Activated CD4-positive, alpha-beta T cell treated with anti-CD3 and anti-CD28 coated beads for 36 hours (primary cell): ENCODE results near the gene CPXM2. TPM values are rescaled to one million over a fixed set of nuclear protein-coding genes. Genes with fewer than 3 reads are reported as not detected.

ENCODE experiments used
- ATAC-seq: fragments of 200-7000 bp; cut with Tn5 transposase; one replicate; pipeline ENCODE4 v1.10.0; 2021; ENCODE audit warnings: mild to moderate bottlenecking, moderate library complexity
- CTCF ChIA-PET: fragments of 350-600 bp; sonication (Branson Sonifier 250); formaldehyde crosslinking; loops from one replicate; lab custom pipeline; 2021; ENCODE audit warnings: antibody characterized with exemption; lab: Charles Lee
- POLR2A ChIA-PET: fragments of 350-600 bp; sonication (Branson Sonifier 250); formaldehyde crosslinking; loops from one replicate; lab custom pipeline; 2021; ENCODE audit warnings: antibody characterized with exemption, inconsistent platforms; lab: Charles Lee
- DNase-seq: peaks from one replicate; pipeline ENCODE4 v3.0.0-alpha.2; 2020
- H3K27ac Mint-ChIP-seq: one replicate; pipeline ENCODE4 v1.8.0; 2021; ENCODE audit warnings: mixed read lengths
- H3K27me3 Mint-ChIP-seq: one replicate; pipeline ENCODE4 v1.8.0; 2021; ENCODE audit warnings: mixed read lengths
- H3K36me3 Mint-ChIP-seq: one replicate; pipeline ENCODE4 v1.8.0; 2021; ENCODE audit warnings: low read depth, mixed read lengths
- H3K4me1 Mint-ChIP-seq: one replicate; pipeline ENCODE4 v1.8.0; 2021; ENCODE audit warnings: mixed read lengths
- H3K4me3 Mint-ChIP-seq: one replicate; pipeline ENCODE4 v1.8.0; 2021; ENCODE audit warnings: mild to moderate bottlenecking, moderate library complexity, mixed read lengths
- H3K9me3 Mint-ChIP-seq: one replicate; pipeline ENCODE4 v1.8.0; 2021; ENCODE audit warnings: low read depth, mixed read lengths
- intact Hi-C, 2 experiments: fragments of 100-400 bp; cut with DNase I in 1 of 2; cut with micrococcal nuclease in 1 of 2; formaldehyde crosslinking; loops; one replicate each; pipeline versions ENCODE4 v1.14.2 to v1.15.1; 2022 to 2024; cut with DNase I, micrococcal nuclease
- total RNA-seq, 2 experiments: library from RNA; stranded (reverse); gene quantifications; one replicate each; pipeline ENCODE4 v1.2.3, GENCODE V29; 2021

The CPXM2 gene
- total RNA-seq, 2 experiments from 2014 or later, result not detected

DNA sequence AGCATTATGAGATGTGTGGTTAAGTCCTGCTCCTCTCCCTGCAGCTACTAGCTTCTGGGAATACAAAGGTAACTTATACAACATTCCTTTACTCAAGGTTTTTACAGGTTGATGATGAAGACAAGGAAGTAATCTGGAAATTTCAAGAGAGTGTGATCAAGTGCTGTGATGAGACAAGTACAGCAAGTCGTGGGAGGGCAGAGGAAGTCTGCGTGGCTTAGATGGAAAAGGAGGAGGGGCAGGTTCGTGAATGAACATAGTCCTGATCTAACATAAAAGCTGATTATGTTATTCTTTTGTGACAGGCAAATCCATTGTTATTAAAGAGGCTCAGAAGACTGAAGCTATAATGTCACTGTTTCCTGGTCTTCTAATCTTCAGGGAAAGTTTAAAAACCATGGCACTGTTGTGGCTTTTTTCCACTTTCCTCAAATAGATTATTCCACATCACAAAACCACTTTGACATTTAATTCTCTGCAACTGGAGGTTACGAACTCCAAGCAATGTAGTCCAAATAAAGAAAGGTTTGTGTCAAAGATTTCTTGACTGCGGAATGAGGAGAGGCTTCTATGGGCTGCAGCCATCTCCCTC lies 84.1 kb downstream of the CPXM2 start:
- no peak overlapping the region for H3K27ac Mint-ChIP-seq
- DNase-seq, result no peak
- no peak for ATAC-seq
- H3K9me3 Mint-ChIP-seq, result no peaks in the 10 kb centered on the region
- peaks cover 24% of the 10 kb centered on the region for H3K27me3 Mint-ChIP-seq
- ChIA-PET CTCF (no interaction called here), POLR2A (no interaction called here)
- intact Hi-C loops, result no loop called here
- no peaks in the 10 kb centered on the region for H3K36me3 Mint-ChIP-seq
- H3K4me3 Mint-ChIP-seq, result no peak overlapping the region
- H3K4me1 Mint-ChIP-seq, result no peaks in the 10 kb centered on the region

DNA sequence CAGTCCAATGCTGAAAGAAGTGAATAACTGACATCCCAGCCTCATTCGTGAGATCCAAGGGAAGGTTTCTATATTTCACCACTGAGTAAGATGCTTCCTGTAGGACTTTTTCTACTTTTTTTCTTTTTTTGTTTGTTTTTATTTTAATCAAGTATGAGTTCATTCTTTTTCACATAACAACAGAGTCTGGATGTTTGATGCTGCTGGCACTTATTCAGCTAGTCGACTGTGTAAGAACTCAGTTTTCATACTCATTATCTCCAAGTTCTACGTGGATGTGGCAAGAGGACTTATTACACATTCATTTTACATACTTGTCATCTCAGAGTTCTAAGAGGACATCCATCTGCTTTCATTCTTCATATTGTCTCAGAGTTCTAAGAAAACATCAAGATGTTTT lies 86.9 kb downstream of the CPXM2 start:
- ChIA-PET CTCF (no interaction called here), POLR2A (no interaction called here)
- no peak overlapping the region for H3K27ac Mint-ChIP-seq
- peaks cover 33% of the 10 kb centered on the region for H3K27me3 Mint-ChIP-seq
- no peaks in the 10 kb centered on the region for H3K4me1 Mint-ChIP-seq
- no peaks in the 10 kb centered on the region for H3K36me3 Mint-ChIP-seq
- no peak for DNase-seq
- no peaks in the 10 kb centered on the region for H3K9me3 Mint-ChIP-seq
- intact Hi-C loops, result no loop called here
- no peak for ATAC-seq
- H3K4me3 Mint-ChIP-seq, result no peak overlapping the region

DNA sequence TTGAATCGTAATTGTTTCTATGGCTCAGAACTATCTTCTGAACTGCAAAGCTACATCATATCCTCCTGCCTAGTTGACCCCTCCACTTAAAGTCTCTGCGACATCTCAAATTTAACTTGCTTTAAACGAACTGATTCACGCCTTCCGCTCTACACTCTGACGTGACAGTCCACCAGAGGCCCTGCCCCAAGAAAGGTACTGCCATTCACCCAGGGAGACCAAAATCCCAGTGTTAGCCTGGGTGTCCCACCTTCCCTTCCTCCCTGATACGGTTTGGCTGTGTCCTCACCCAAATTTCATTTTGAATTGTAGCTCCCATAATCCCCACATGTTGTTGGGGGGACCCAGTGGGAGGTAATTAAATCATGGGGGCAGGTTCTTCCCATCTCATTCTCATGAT lies 90.8 kb downstream of the CPXM2 start:
- DNase-seq (no peak), ATAC-seq (no peak)
- ChIA-PET CTCF (interaction anchor here (0.6 to 1.0 kb wide), 2 partner anchors 67 to 1181 kb away, joined by 3 to 4 read pairs; no protein-coding TSS in a partner anchor), POLR2A (no interaction called here)
- H3K4me1 Mint-ChIP-seq, result no peaks in the 10 kb centered on the region
- no peak overlapping the region for H3K27ac Mint-ChIP-seq
- peaks cover 23% of the 10 kb centered on the region for H3K27me3 Mint-ChIP-seq
- intact Hi-C loops, result no loop called here
- no peaks in the 10 kb centered on the region for H3K36me3 Mint-ChIP-seq
- H3K9me3 Mint-ChIP-seq, result no peaks in the 10 kb centered on the region
- H3K4me3 Mint-ChIP-seq, result no peak overlapping the region

DNA sequence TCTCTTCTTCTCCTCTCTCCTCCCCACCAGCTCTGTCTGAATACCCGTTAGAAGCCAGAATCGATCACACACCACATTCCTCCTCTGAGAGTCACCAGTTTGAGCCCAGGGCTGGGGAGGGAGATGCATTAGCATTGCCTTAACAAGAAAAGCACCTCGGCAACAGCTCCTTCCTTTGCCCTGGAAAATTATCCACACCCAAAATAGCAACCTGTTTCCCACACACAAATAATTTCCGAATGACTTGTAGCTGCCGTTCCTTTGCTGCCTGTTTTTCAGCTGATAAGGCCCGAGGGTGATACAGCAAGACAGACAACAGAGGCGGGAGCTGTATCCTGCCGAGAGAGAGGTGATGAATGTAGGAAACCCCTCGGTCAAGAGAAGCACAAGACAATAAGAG lies 91.3 kb downstream of the CPXM2 start:
- DNase-seq, result no peak
- no peak for ATAC-seq

DNA sequence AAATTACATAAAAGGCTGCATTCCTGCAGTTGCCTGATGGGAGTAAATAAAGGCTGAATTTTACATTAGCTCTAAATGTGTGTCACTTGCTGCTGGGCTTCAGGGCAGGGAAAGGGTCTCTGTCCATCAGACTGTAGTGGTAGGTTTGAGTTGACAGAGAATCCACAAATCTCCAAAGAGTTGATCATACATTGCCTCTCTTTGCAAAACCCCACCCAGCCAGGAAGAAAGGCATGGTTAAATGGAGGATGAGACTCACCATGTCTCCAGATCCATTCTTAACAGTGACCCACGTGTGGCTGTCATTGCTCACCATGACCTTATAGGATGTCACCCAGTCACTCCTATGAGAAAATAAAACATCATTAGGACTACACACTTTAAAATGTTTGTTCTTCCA lies 92.8 kb downstream of the CPXM2 start:
- Mint-ChIP-seq H3K27ac (no peak overlapping the region), H3K27me3 (peaks cover 16% of the 10 kb centered on the region), H3K9me3 (no peaks in the 10 kb centered on the region), H3K4me3 (no peak overlapping the region), H3K36me3 (no peaks in the 10 kb centered on the region), H3K4me1 (no peaks in the 10 kb centered on the region)
- intact Hi-C loops, result no loop called here
- DNase-seq, result no peak
- no peak for ATAC-seq
- CTCF ChIA-PET, result interaction anchor here (0.7 kb wide), 1 partner anchor 64 kb away, joined by 3 read pairs; no protein-coding TSS in a partner anchor
- POLR2A ChIA-PET, result no interaction called here

More for the DNA sequence above, 91.3 kb downstream of the CPXM2 start:
- Mint-ChIP-seq H3K4me1 (no peaks in the 10 kb centered on the region), H3K27me3 (peaks cover 21% of the 10 kb centered on the region), H3K4me3 (no peak overlapping the region), H3K27ac (no peak overlapping the region), H3K36me3 (no peaks in the 10 kb centered on the region), H3K9me3 (no peaks in the 10 kb centered on the region)
- POLR2A ChIA-PET, result no interaction called here
- intact Hi-C loops, result no loop called here
- CTCF ChIA-PET, result interaction anchor here (0.6 to 1.0 kb wide), 3 partner anchors 67 to 1180 kb away, joined by 3 to 4 read pairs (median 3); no protein-coding TSS in a partner anchor

DNA sequence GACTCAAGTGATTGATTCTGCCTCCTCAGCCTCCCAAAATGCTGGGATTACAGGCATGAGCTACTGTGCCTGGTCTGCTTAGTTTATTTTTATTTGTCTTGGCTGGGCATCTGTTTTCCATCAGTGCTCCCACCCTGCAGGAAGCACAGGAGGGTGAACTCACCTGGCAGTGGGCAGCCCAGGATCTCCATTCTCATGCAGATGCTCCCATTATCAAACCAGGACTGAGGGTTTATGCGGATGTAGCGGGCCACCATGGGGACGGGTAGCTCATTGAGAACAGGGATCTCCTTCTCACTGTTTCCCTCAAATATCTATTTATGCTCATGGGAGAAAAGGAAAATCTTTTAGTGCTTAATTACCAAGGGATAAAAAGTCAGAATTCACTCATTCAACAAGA lies 93.8 kb downstream of the CPXM2 start:
- ATAC-seq (no peak), DNase-seq (no peak)
- intact Hi-C loops, result no loop called here
- H3K4me1 Mint-ChIP-seq, result no peaks in the 10 kb centered on the region
- no peaks in the 10 kb centered on the region for H3K9me3 Mint-ChIP-seq
- H3K36me3 Mint-ChIP-seq, result no peaks in the 10 kb centered on the region
- POLR2A ChIA-PET, result no interaction called here
- H3K27ac Mint-ChIP-seq, result no peak overlapping the region
- H3K4me3 Mint-ChIP-seq, result no peak overlapping the region
- CTCF ChIA-PET, result no interaction called here
- H3K27me3 Mint-ChIP-seq, result peaks cover 16% of the 10 kb centered on the region

DNA sequence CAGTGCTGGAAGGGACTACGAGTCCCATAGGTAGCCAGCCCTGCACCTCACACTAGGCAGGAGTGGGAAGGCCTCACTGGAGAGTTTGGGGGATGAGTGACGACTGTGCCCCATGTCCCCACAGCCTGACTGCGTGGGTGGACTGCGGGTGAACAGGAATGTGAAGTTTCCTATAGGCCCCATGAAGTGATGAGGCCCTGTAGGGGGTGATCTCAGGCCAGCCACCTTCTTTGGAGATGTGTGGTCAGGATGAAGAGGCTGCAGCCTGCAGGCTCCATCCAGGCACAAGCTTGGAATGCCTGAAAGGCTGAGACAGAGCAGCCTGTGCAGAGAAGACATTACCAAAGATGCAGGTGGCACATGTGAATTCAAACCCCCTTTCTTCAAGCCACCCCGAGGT lies 94.9 kb downstream of the CPXM2 start:
- H3K9me3 Mint-ChIP-seq, result no peaks in the 10 kb centered on the region
- H3K27me3 Mint-ChIP-seq, result peaks cover 14% of the 10 kb centered on the region
- no peak overlapping the region for H3K27ac Mint-ChIP-seq
- CTCF ChIA-PET, result no interaction called here
- POLR2A ChIA-PET, result no interaction called here
- no peak overlapping the region for H3K4me3 Mint-ChIP-seq
- ATAC-seq, result no peak
- H3K36me3 Mint-ChIP-seq, result no peaks in the 10 kb centered on the region
- intact Hi-C loops, result no loop called here
- no peak for DNase-seq
- H3K4me1 Mint-ChIP-seq, result no peaks in the 10 kb centered on the region

DNA sequence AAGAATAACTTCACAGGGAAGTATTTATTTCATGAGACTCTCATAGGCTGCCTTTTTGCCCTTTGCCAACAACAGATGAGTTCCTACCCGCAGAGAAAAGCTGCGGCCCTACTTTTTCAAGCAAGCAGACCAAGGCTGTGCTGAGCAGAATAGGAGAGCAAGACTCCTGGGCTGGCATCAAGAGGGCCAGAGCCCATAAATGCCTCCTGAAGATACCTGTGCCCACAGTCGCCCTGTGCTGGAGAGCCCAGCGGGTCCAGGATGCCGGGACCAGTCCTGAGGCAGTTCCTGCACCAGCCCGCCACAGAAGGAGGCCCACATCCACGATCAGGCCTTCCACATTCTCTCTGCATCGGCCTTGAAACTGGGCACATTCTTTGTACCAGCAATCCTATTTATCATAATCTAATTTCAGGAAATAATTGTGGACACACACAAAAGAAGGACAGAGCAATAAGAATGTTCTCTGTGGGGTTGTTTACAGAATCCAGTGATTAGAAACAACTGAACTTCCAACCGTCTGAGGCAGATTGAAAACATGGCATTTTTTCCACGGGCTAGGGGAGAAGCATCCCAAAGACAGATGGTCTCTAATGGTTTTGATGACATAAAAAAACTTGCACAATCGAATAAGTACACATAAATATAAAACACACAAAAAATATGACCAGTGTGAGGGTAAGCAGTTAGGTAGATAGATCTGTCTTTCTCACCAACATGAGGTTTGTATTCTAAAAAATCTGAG lies 95.6 kb downstream of the CPXM2 start:
- no peaks in the 10 kb centered on the region for H3K9me3 Mint-ChIP-seq
- DNase-seq, result no peak
- no peaks in the 10 kb centered on the region for H3K4me1 Mint-ChIP-seq
- POLR2A ChIA-PET, result no interaction called here
- CTCF ChIA-PET, result no interaction called here
- H3K4me3 Mint-ChIP-seq, result no peak overlapping the region
- intact Hi-C loops, result no loop called here
- no peak for ATAC-seq
- H3K27ac Mint-ChIP-seq, result no peak overlapping the region
- H3K36me3 Mint-ChIP-seq, result no peaks in the 10 kb centered on the region
- H3K27me3 Mint-ChIP-seq, result peaks cover 9% of the 10 kb centered on the region

DNA sequence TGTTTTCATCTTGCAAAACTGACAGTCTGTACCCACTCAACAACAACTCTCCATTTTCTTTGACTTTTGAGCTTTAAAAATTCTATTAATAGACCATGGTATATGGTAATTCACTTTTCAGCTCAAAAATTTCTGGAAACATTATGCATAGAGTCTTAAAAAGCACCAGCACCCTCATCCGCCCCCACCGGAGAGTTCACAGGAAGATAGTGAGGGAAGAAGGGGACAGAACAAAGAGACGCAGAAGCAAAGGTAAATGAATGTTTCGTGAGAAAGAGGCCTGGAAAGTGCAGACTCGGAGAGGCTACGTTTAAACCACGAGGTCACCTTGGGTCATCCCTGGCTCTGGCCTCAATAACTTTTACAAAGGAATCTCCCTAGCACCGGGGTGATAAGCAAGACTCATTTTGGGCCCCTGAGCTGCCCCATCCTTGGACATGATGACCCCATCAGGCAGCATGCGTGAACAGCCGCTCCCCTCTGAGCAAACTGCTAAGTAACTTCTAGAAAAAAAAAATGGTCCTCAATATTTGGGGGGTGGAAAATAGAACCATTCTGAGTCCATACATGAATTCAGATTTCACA lies 96.3 kb downstream of the CPXM2 start:
- CTCF ChIA-PET, result interaction anchor here (0.6 kb wide), 2 partner anchors 43 to 968 kb away, joined by 3 read pairs; no protein-coding TSS in a partner anchor
- POLR2A ChIA-PET, result no interaction called here
- no peak overlapping the region for H3K4me3 Mint-ChIP-seq
- no peak for ATAC-seq
- H3K9me3 Mint-ChIP-seq, result no peaks in the 10 kb centered on the region
- intact Hi-C loops, result no loop called here
- peaks cover 7% of the 10 kb centered on the region for H3K27me3 Mint-ChIP-seq
- no peak for DNase-seq
- H3K4me1 Mint-ChIP-seq, result no peaks in the 10 kb centered on the region
- H3K36me3 Mint-ChIP-seq, result no peaks in the 10 kb centered on the region
- H3K27ac Mint-ChIP-seq, result no peak overlapping the region

DNA sequence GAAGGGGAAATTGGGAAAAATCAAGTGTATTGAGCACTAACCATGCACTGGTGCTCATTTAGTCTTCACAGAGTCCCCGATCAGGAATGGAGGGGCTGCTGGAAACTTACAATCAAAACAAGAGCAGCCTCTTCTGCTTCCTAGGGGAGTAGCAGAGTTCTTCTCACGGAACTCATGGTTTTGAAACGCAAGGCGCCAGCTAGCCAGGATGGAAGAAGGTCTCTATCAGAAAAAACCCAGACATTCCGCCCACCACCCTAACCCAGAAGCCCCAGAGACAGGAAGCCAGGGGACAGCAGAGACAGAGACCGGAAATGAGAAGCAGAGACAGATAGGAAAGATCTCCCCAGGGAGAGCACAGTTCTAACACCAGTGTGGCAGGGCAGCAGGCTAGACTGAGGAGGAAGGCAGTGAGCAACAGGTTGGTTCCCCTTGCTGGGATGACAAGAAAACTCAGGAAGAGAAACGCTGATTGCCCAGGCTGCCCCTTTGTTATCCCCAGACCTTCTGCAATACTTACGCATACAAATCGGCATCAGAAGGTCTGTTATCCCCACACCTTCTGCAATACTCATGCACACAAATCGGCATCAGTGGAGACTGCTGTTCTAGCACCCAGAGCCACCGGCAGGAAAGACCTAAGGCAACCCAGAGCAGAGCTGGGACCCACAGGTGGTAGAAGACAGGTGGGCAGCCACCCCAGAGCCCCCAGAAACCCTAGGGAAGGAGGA lies 99.2 kb downstream of the CPXM2 start:
- no peak overlapping the region for H3K4me3 Mint-ChIP-seq
- no peak for DNase-seq
- no peaks in the 10 kb centered on the region for H3K4me1 Mint-ChIP-seq
- no peaks in the 10 kb centered on the region for H3K9me3 Mint-ChIP-seq
- no peaks in the 10 kb centered on the region for H3K36me3 Mint-ChIP-seq
- ChIA-PET POLR2A (no interaction called here), CTCF (no interaction called here)
- no peak overlapping the region for H3K27ac Mint-ChIP-seq
- peaks cover 9% of the 10 kb centered on the region for H3K27me3 Mint-ChIP-seq
- ATAC-seq, result no peak
- intact Hi-C loops, result no loop called here

DNA sequence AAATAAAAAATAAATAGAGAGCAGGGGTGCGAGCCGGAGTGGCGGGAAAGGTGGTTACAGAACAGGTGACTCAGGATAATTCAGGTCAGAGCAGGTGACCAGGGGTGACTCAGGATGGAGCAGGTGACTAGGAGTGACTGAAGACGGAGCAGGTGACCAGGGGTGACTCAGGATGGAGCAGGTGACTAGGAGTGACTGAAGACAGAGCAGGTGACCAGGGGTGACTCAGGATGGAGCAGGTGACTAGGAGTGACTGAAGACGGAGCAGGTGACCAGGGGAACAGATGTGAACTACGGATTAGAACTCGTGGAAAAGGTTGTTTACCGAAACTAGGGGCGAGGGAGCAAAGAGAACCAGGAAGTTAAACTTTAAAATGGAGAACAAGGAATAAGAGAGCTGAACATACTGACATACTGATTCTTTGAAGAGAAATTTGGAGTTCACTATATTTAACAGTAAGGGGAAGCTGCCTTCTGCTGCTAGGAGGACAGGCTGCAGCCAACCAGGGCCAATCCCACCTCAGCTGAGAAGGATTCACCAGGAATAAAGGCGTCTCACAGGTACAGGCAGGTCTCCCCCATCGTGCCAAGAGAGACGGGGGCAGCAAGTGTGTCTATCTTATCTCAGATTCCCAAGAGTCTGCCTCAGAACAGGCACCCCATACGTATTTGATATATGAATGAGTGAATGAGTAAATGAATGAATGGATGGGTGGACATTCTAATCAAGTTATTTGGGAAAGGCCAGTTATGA lies 101.3 kb downstream of the CPXM2 start:
- H3K4me3 Mint-ChIP-seq, result no peak overlapping the region
- H3K36me3 Mint-ChIP-seq, result no peaks in the 10 kb centered on the region
- no peaks in the 10 kb centered on the region for H3K9me3 Mint-ChIP-seq
- DNase-seq (peak; percentile 6), ATAC-seq (no peak)
- H3K27me3 Mint-ChIP-seq, result peaks cover 20% of the 10 kb centered on the region
- H3K4me1 Mint-ChIP-seq, result no peaks in the 10 kb centered on the region
- ChIA-PET CTCF (no interaction called here), POLR2A (no interaction called here)
- H3K27ac Mint-ChIP-seq, result no peak overlapping the region
- intact Hi-C loops, result no loop called here
